ENCODE measurements around the gene C20orf204. TPM values are rescaled to one million over a fixed set of nuclear protein-coding genes. Genes with fewer than 3 reads are reported as not detected.

Gene C20orf204
- total and polyA plus RNA-seq, 2 of the 4 experiments (the other 2 are of a cell fraction) = 0.09 to 0.18 TPM

GRCh38 chr20:64027981-64028685 is 7.8 kb upstream of the C20orf204 start:
- Histone ChIP-seq H3K4ac (ENCODE audit: low read depth, low read length) (no peak overlapping the region), H2AFZ (replicated peaks; ENCODE audit: low read length, poor library complexity) (no peak overlapping the region), H3K4me1 (ENCODE audit: control insufficient read depth, insufficient read depth, low read length) (no peaks in the 10 kb centered on the region), H2AK9ac (replicated peaks; ENCODE audit: low read depth, low read length, poor library complexity) (no peak overlapping the region), H2BK5ac (ENCODE audit: low read depth, low read length, poor library complexity, severe bottlenecking) (no peak overlapping the region), H3K4me3 (ENCODE audit: insufficient read depth, low read depth, low read length) (no peak overlapping the region), H4K20me1 (ENCODE audit: insufficient read depth, low read length) (peaks cover 3% of the 10 kb centered on the region; the same call in 1 of the 2 replicates), H2BK20ac (ENCODE audit: low read depth, low read length) (no peak overlapping the region), H2BK15ac (ENCODE audit: low read depth, low read length) (no peak overlapping the region), H2AK5ac (ENCODE audit: low read depth, low read length) (no peak overlapping the region), H3K4me2 (ENCODE audit: low read depth, low read length) (no peak overlapping the region), H3K14ac (replicated peaks; ENCODE audit: low read depth, low read length) (no peak overlapping the region), H3K18ac (ENCODE audit: low read depth, low read length) (no peak overlapping the region), H3K9me3 (ENCODE audit: control insufficient read depth, insufficient read depth, low read length) (no peaks in the 10 kb centered on the region), H2BK120ac (ENCODE audit: low read depth, low read length) (no peak overlapping the region), H3K9ac (ENCODE audit: low read depth, low read length) (no peak overlapping the region), H4K8ac (ENCODE audit: low read depth in 2 of 2, low read length in 2 of 2) (no peak overlapping the region), H3K36me3 (ENCODE audit: control insufficient read depth, insufficient read depth, low read length) (peaks cover 78% of the 10 kb centered on the region), H3K79me1 (ENCODE audit: low read depth in 1 of 2, low read length in 2 of 2) (peaks cover 0 to 3% of the 10 kb centered on the region in 2 experiments; a peak in 2 of 4 replicates), H3K23ac (ENCODE audit: low read depth, low read length) (no peak overlapping the region), H4K91ac (ENCODE audit: insufficient read depth, low read depth, low read length) (no peak overlapping the region), H3K27me3 (ENCODE audit: control insufficient read depth, insufficient read depth, low read length) (no peaks in the 10 kb centered on the region), H3K27ac (ENCODE audit: insufficient read depth, low read length) (no peak overlapping the region), H4K5ac (ENCODE audit: low read depth, low read length) (no peak overlapping the region), H3K56ac (ENCODE audit: extremely low read depth, insufficient read depth, low read length) (no peak overlapping the region), H3K9me1 (ENCODE audit: insufficient read depth, low read length) (no peaks in the 10 kb centered on the region)
- WGBS, 2 experiments (ENCODE audit: extremely low coverage in 2 of 2, insufficient read length in 1 of 2) = 92% methylated on average over 16 of the region's 24 CpGs; no CpG with 5 or more reads in 1 of the 2 experiments
- DNase-seq = no peak
- ATAC-seq (ENCODE audit: low read depth) = no peak
- POLR2A ChIA-PET (ENCODE audit: unreplicated experiment) = no interaction called here
- no TSS peak for BruUV-seq (replicated peaks)
- dilution Hi-C loops (cut with HindIII; ENCODE audit: low sequenced_read_pairs, unreplicated experiment) (no loop called here), intact Hi-C loops (cut with micrococcal nuclease) (no loop called here), in situ Hi-C loops (cut with MboI; ENCODE audit: low sequenced_read_pairs) (no loop called here)
- CTCF ChIA-PET = interaction anchor here (1.1 kb wide), 1 partner anchor 10 kb away, joined by 3 read pairs; no protein-coding TSS in a partner anchor
- TF ChIP-seq MAFK (IDR thresholded peaks at IDR 0.05; ENCODE audit: low read depth, low read length) (no peak), RAD21 (IDR thresholded peaks at IDR 0.05; ENCODE audit: low read length) (no peak), USF2 (IDR thresholded peaks at IDR 0.05; ENCODE audit: low read depth, low read length) (no peak), ELK1 (IDR thresholded peaks at IDR 0.05; ENCODE audit: borderline replicate concordance, low read depth, low read length) (no peak), CEBPB (IDR thresholded peaks at IDR 0.05; ENCODE audit: low read depth, low read length) (no peak), MXI1 (IDR thresholded peaks at IDR 0.05; ENCODE audit: borderline replicate concordance, low read depth, low read length) (no peak), BHLHE40 (IDR thresholded peaks at IDR 0.05; ENCODE audit: low read depth, low read length) (no peak), RCOR1 (IDR thresholded peaks at IDR 0.05; ENCODE audit: insufficient replicate concordance, low read length) (no peak)

All from IMR-90 (cell line).